ENCODE measurements around the gene NHSL1.

DNA sequence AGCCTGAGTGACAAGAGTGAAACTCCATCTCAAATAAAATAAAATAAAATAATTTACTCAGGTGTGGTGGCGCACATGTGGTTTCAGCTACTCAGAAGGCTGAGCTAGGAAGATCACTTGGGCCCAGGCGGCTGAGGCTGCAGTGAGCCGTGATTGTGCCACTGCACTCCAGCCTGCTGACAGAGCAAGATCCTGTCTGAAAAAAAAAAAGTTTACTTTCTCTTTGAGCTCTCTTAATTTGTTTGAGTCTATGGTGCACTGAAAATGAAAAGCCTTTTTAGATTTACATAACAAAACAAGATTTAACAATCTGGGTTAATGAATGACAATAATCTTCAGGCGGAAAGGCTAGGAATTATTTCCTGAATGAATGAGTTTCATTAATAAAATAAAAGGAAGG, 23.3 kb upstream of the NHSL1 start:
- TF ChIP-seq GATA2 (IDR thresholded peaks at IDR 0.05; ENCODE audit: insufficient read depth, insufficient read length, low read depth, low read length) (no peak), MYC (IDR thresholded peaks at IDR 0.05; ENCODE audit: low read depth, low read length) (no peak), FOS (IDR thresholded peaks at IDR 0.05; ENCODE audit: borderline replicate concordance, insufficient read depth, low read length) (no peak), POLR2A (IDR thresholded peaks at IDR 0.05; ENCODE audit: low read depth, low read length) (no peak), EZH2 (IDR thresholded peaks at IDR 0.05; ENCODE audit: borderline replicate concordance, low read depth, low read length, severe bottlenecking) (no peak), JUN (IDR thresholded peaks at IDR 0.05; ENCODE audit: borderline replicate concordance, insufficient read depth, insufficient read length, low read depth) (no peak)
- TF ChIP-seq, protein P1, sequence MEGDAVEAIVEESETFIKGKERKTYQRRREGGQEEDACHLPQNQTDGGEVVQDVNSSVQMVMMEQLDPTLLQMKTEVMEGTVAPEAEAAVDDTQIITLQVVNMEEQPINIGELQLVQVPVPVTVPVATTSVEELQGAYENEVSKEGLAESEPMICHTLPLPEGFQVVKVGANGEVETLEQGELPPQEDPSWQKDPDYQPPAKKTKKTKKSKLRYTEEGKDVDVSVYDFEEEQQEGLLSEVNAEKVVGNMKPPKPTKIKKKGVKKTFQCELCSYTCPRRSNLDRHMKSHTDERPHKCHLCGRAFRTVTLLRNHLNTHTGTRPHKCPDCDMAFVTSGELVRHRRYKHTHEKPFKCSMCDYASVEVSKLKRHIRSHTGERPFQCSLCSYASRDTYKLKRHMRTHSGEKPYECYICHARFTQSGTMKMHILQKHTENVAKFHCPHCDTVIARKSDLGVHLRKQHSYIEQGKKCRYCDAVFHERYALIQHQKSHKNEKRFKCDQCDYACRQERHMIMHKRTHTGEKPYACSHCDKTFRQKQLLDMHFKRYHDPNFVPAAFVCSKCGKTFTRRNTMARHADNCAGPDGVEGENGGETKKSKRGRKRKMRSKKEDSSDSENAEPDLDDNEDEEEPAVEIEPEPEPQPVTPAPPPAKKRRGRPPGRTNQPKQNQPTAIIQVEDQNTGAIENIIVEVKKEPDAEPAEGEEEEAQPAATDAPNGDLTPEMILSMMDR (IDR thresholded peaks at IDR 0.05; ENCODE audit: extremely low read depth in 1 of 2, insufficient read depth in 1 of 2, low read depth in 1 of 2, low read length in 2 of 2) = no peak
- TF ChIP-seq, protein P2, sequence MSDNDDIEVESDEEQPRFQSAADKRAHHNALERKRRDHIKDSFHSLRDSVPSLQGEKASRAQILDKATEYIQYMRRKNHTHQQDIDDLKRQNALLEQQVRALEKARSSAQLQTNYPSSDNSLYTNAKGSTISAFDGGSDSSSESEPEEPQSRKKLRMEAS (IDR thresholded peaks at IDR 0.05; ENCODE audit: insufficient read depth, insufficient read length) = no peak

All from endothelial cell of umbilical vein (primary cell).